Measurements from ENCODE around the gene ANKRD60. TPM values are rescaled to one million over a fixed set of nuclear protein-coding genes. Genes with fewer than 3 reads are reported as not detected.
A peak's percentile ranks its signal among the peaks of the same experiment; 100 is the strongest.

The ANKRD60 gene
- total RNA-seq, 1 experiment from 2014 or later, result not detected

DNA sequence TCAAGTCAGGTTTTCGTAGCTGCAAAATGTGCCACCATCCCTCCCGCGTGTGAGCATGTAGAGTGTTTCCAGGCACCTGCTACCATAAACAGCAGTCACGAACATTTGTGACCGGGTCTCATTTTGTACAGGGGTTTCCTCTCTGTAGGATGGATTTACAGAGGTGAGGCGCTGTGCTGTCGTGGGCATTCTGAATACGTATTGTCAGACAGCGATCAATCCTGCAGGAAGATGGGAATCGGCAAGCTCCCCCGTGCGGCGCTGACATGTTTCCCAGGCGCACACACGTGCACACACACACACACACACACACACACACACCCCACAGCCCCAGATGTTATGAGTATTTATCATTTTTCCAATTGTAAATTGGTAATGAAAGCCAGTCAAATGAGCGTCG, 15.8 kb downstream of the ANKRD60 start (continued):
- TF ChIP-seq, protein P1, sequence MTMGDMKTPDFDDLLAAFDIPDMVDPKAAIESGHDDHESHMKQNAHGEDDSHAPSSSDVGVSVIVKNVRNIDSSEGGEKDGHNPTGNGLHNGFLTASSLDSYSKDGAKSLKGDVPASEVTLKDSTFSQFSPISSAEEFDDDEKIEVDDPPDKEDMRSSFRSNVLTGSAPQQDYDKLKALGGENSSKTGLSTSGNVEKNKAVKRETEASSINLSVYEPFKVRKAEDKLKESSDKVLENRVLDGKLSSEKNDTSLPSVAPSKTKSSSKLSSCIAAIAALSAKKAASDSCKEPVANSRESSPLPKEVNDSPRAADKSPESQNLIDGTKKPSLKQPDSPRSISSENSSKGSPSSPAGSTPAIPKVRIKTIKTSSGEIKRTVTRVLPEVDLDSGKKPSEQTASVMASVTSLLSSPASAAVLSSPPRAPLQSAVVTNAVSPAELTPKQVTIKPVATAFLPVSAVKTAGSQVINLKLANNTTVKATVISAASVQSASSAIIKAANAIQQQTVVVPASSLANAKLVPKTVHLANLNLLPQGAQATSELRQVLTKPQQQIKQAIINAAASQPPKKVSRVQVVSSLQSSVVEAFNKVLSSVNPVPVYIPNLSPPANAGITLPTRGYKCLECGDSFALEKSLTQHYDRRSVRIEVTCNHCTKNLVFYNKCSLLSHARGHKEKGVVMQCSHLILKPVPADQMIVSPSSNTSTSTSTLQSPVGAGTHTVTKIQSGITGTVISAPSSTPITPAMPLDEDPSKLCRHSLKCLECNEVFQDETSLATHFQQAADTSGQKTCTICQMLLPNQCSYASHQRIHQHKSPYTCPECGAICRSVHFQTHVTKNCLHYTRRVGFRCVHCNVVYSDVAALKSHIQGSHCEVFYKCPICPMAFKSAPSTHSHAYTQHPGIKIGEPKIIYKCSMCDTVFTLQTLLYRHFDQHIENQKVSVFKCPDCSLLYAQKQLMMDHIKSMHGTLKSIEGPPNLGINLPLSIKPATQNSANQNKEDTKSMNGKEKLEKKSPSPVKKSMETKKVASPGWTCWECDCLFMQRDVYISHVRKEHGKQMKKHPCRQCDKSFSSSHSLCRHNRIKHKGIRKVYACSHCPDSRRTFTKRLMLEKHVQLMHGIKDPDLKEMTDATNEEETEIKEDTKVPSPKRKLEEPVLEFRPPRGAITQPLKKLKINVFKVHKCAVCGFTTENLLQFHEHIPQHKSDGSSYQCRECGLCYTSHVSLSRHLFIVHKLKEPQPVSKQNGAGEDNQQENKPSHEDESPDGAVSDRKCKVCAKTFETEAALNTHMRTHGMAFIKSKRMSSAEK (CRISPR knock-in tag; IDR thresholded peaks at IDR 0.05; ENCODE audit: borderline replicate concordance), result no peak
- TF ChIP-seq IRF2 (CRISPR knock-in tag; IDR thresholded peaks at IDR 0.05; ENCODE audit: borderline replicate concordance, low read depth) (no peak), ETV6 (CRISPR knock-in tag; IDR thresholded peaks at IDR 0.05) (no peak), NFYB (CRISPR knock-in tag; conservative IDR thresholded peaks at IDR 0.05; ENCODE audit: low read depth) (no peak), TEAD4 (CRISPR knock-in tag; IDR thresholded peaks at IDR 0.05) (no peak), FOXJ3 (CRISPR knock-in tag; IDR thresholded peaks at IDR 0.05; ENCODE audit: borderline replicate concordance) (no peak)

DNA sequence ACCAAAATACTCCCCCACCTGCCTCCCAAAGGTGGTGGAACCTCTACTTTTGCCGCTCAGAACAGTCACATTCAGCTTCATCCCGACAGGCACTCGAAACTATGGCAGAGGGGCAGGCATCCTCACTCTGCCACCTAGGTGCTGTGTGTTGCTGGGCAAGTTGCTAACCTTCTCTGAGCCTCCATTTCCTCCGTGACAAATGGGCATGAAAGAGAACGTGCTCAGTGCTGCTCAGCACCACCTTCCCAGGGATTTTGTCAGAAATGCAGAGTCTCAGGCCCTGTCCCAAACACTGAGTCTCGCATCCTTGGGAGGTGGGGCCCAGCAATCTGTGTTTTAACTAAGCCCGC, 18.1 kb downstream of the ANKRD60 start:
- no peak for DNase-seq (ENCODE audit: low spot score)
- Mint-ChIP-seq H3K36me3 (no peaks in the 10 kb centered on the region), H3K27ac (no peak overlapping the region), H3K9me3 (no peaks in the 10 kb centered on the region), H3K27me3 (ENCODE audit: low read depth) (no peaks in the 10 kb centered on the region), H3K4me1 (peaks cover 4% of the 10 kb centered on the region), H3K4me3 (peak overlapping the region; percentile 49)
- ChIA-PET CTCF (interaction anchor here (0.7 to 3.4 kb wide), 15 partner anchors 10 to 712 kb away, joined by 3 to 14 read pairs (median 3); partner anchors contain the start of gene VAPB), POLR2A (no interaction called here)
- no peak for ATAC-seq
- TF ChIP-seq, protein P2, sequence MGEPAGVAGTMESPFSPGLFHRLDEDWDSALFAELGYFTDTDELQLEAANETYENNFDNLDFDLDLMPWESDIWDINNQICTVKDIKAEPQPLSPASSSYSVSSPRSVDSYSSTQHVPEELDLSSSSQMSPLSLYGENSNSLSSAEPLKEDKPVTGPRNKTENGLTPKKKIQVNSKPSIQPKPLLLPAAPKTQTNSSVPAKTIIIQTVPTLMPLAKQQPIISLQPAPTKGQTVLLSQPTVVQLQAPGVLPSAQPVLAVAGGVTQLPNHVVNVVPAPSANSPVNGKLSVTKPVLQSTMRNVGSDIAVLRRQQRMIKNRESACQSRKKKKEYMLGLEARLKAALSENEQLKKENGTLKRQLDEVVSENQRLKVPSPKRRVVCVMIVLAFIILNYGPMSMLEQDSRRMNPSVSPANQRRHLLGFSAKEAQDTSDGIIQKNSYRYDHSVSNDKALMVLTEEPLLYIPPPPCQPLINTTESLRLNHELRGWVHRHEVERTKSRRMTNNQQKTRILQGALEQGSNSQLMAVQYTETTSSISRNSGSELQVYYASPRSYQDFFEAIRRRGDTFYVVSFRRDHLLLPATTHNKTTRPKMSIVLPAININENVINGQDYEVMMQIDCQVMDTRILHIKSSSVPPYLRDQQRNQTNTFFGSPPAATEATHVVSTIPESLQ (CRISPR knock-in tag; IDR thresholded peaks at IDR 0.05), result no peak
- TF ChIP-seq RORB (CRISPR knock-in tag; IDR thresholded peaks at IDR 0.05) (no peak), NR1H2 (CRISPR knock-in tag; IDR thresholded peaks at IDR 0.05) (no peak), ZNF423 (CRISPR knock-in tag; IDR thresholded peaks at IDR 0.05) (no peak), CREB1 (CRISPR knock-in tag; IDR thresholded peaks at IDR 0.05) (no peak), SMAD3 (CRISPR knock-in tag; IDR thresholded peaks at IDR 0.05; ENCODE audit: borderline replicate concordance) (no peak), TEAD4 (CRISPR knock-in tag; IDR thresholded peaks at IDR 0.05) (no peak), TP53 (CRISPR knock-in tag; IDR thresholded peaks at IDR 0.05) (no peak), JUN (CRISPR knock-in tag; IDR thresholded peaks at IDR 0.05) (no peak)
- TF ChIP-seq, protein P3, sequence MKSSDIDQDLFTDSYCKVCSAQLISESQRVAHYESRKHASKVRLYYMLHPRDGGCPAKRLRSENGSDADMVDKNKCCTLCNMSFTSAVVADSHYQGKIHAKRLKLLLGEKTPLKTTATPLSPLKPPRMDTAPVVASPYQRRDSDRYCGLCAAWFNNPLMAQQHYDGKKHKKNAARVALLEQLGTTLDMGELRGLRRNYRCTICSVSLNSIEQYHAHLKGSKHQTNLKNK (CRISPR knock-in tag; IDR thresholded peaks at IDR 0.05), result no peak
- TF ChIP-seq, protein P4, sequence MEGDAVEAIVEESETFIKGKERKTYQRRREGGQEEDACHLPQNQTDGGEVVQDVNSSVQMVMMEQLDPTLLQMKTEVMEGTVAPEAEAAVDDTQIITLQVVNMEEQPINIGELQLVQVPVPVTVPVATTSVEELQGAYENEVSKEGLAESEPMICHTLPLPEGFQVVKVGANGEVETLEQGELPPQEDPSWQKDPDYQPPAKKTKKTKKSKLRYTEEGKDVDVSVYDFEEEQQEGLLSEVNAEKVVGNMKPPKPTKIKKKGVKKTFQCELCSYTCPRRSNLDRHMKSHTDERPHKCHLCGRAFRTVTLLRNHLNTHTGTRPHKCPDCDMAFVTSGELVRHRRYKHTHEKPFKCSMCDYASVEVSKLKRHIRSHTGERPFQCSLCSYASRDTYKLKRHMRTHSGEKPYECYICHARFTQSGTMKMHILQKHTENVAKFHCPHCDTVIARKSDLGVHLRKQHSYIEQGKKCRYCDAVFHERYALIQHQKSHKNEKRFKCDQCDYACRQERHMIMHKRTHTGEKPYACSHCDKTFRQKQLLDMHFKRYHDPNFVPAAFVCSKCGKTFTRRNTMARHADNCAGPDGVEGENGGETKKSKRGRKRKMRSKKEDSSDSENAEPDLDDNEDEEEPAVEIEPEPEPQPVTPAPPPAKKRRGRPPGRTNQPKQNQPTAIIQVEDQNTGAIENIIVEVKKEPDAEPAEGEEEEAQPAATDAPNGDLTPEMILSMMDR (IDR thresholded peaks at IDR 0.05), result no peak
- TF ChIP-seq, protein P5, sequence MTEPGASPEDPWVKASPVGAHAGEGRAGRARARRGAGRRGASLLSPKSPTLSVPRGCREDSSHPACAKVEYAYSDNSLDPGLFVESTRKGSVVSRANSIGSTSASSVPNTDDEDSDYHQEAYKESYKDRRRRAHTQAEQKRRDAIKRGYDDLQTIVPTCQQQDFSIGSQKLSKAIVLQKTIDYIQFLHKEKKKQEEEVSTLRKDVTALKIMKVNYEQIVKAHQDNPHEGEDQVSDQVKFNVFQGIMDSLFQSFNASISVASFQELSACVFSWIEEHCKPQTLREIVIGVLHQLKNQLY (CRISPR knock-in tag; IDR thresholded peaks at IDR 0.05), result no peak
- TF ChIP-seq, protein P6, sequence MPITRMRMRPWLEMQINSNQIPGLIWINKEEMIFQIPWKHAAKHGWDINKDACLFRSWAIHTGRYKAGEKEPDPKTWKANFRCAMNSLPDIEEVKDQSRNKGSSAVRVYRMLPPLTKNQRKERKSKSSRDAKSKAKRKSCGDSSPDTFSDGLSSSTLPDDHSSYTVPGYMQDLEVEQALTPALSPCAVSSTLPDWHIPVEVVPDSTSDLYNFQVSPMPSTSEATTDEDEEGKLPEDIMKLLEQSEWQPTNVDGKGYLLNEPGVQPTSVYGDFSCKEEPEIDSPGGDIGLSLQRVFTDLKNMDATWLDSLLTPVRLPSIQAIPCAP (CRISPR knock-in tag; IDR thresholded peaks at IDR 0.05), result no peak
- TF ChIP-seq, protein P7, sequence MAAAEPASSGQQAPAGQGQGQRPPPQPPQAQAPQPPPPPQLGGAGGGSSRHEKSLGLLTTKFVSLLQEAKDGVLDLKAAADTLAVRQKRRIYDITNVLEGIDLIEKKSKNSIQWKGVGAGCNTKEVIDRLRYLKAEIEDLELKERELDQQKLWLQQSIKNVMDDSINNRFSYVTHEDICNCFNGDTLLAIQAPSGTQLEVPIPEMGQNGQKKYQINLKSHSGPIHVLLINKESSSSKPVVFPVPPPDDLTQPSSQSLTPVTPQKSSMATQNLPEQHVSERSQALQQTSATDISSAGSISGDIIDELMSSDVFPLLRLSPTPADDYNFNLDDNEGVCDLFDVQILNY (CRISPR knock-in tag; IDR thresholded peaks at IDR 0.05), result no peak
- TF ChIP-seq, protein P8, sequence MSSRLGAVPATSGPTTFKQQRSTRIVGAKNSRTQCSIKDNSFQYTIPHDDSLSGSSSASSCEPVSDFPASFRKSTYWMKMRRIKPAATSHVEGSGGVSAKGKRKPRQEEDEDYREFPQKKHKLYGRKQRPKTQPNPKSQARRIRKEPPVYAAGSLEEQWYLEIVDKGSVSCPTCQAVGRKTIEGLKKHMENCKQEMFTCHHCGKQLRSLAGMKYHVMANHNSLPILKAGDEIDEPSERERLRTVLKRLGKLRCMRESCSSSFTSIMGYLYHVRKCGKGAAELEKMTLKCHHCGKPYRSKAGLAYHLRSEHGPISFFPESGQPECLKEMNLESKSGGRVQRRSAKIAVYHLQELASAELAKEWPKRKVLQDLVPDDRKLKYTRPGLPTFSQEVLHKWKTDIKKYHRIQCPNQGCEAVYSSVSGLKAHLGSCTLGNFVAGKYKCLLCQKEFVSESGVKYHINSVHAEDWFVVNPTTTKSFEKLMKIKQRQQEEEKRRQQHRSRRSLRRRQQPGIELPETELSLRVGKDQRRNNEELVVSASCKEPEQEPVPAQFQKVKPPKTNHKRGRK (CRISPR knock-in tag; IDR thresholded peaks at IDR 0.05; ENCODE audit: borderline replicate concordance), result no peak
- TF ChIP-seq, protein P9, sequence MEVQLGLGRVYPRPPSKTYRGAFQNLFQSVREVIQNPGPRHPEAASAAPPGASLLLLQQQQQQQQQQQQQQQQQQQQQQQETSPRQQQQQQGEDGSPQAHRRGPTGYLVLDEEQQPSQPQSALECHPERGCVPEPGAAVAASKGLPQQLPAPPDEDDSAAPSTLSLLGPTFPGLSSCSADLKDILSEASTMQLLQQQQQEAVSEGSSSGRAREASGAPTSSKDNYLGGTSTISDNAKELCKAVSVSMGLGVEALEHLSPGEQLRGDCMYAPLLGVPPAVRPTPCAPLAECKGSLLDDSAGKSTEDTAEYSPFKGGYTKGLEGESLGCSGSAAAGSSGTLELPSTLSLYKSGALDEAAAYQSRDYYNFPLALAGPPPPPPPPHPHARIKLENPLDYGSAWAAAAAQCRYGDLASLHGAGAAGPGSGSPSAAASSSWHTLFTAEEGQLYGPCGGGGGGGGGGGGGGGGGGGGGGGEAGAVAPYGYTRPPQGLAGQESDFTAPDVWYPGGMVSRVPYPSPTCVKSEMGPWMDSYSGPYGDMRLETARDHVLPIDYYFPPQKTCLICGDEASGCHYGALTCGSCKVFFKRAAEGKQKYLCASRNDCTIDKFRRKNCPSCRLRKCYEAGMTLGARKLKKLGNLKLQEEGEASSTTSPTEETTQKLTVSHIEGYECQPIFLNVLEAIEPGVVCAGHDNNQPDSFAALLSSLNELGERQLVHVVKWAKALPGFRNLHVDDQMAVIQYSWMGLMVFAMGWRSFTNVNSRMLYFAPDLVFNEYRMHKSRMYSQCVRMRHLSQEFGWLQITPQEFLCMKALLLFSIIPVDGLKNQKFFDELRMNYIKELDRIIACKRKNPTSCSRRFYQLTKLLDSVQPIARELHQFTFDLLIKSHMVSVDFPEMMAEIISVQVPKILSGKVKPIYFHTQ (CRISPR knock-in tag; IDR thresholded peaks at IDR 0.05), result no peak

Measured in WTC11 (cell line).